Spleen (tissue), 7 donors: ENCODE data around the gene DNM2.

ENCODE experiments used
- POLR2A ChIP-seq, 3 donors: fragments of 450-650 bp; IDR thresholded peaks; one replicate each; pipeline ENCODE4 v1.5.1; 2017; ENCODE audit warnings: antibody characterized with exemption in 3 of 3, mild to moderate bottlenecking in 1 of 3
- TF ChIP-seq, protein P1 (sequence below), 11 experiments: fragments of 200-600 bp in 7 of 11; fragments of 450-650 bp in 4 of 11; sonication (generic) in 4 of 11; IDR thresholded peaks in 8 of 11; conservative IDR thresholded peaks in 3 of 11; 1 replicate in 7 of 11; 2 replicates in 4 of 11; pipeline versions ENCODE4 v1.4.0 to v1.8.0; 2016 to 2021; ENCODE audit warnings: antibody characterized with exemption in 11 of 11, inconsistent platforms in 4 of 11, mild to moderate bottlenecking in 1 of 11
- donor health status: DM: no; HTN: no; CAD: no; lungs with moderate emphysema.
- donor health status: DM: no; HTN: no; CAD: no.
- donor health status: DM: no; HTN: no; CAD: no.

DNA sequence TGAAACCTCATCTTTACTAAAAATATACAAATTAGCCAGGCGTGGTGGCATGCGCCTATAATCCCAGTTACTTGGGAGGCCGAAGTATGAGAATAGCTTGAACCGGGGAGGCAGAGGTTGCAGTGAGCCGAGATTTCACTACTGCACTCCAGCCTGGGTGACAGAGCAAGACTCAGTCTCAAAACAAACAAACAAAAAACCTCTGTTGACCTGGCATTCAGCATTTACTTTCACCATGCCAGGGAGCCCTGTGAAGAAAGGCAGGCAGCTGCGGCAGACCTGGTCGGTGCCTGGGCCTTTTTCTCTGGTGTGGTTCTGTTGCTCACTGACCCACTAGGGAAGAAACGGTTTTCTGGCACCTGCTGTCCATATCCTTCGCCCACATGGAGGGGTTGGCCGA is 49.8 kb downstream of the DNM2 start:
- TF ChIP-seq, protein P1, sequence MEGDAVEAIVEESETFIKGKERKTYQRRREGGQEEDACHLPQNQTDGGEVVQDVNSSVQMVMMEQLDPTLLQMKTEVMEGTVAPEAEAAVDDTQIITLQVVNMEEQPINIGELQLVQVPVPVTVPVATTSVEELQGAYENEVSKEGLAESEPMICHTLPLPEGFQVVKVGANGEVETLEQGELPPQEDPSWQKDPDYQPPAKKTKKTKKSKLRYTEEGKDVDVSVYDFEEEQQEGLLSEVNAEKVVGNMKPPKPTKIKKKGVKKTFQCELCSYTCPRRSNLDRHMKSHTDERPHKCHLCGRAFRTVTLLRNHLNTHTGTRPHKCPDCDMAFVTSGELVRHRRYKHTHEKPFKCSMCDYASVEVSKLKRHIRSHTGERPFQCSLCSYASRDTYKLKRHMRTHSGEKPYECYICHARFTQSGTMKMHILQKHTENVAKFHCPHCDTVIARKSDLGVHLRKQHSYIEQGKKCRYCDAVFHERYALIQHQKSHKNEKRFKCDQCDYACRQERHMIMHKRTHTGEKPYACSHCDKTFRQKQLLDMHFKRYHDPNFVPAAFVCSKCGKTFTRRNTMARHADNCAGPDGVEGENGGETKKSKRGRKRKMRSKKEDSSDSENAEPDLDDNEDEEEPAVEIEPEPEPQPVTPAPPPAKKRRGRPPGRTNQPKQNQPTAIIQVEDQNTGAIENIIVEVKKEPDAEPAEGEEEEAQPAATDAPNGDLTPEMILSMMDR (IDR thresholded peaks at IDR 0.05 in 8 of 11, conservative IDR thresholded peaks at IDR 0.05 in 3 of 11), result no peak
- TF ChIP-seq POLR2A (IDR thresholded peaks at IDR 0.05), result no peak
